H1 (cell line): Measurements from ENCODE around the gene RFX2. TPM values are rescaled to one million over a fixed set of nuclear protein-coding genes. Genes with fewer than 3 reads are reported as not detected.

Source experiments
- CBX8 ChIP-seq: fragments of 300-800, 300-1000 bp; sonication (generic); IDR thresholded peaks from 2 replicates; pipeline ENCODE4 v1.7.1; 2016; ENCODE audit warnings: low read depth, low read length, borderline replicate concordance
- CEBPB ChIP-seq: IDR thresholded peaks from 2 replicates; pipeline ENCODE4 v1.6.1; 2012; ENCODE audit warnings: low read depth, low read length
- E2F6 ChIP-seq: IDR thresholded peaks from 2 replicates; pipeline ENCODE4 v1.6.1; 2012; ENCODE audit warnings: inconsistent platforms
- polyA plus RNA-seq, 7 experiments: library from polyadenylated mRNA; depleted of rRNA in 3 of 7; stranded (reverse) in 5 of 7; unstranded in 2 of 7; fragments of >200 nt in 5 of 7; fragments of 200-250 nt in 2 of 7; gene quantifications; 1 replicate in 5 of 7; 2 replicates in 1 of 7; 4 replicates in 1 of 7; pipeline versions ENCODE4 v1.2.1 to v1.2.3, GENCODE V29; 2011 to 2013; ENCODE audit warnings: missing spikeins in 2 of 7, mixed read lengths in 2 of 7
- total RNA-seq: library from RNA; stranded (reverse); fragmentation: NEBNext Ultra II Directional; extraction: Animal tissue kit (Norgen Biotek cat#: 25700); gene quantifications from 2 replicates; pipeline ENCODE4 v1.2.1, GENCODE V29; 2021

Gene RFX2
- total and polyA plus RNA-seq, 2 of the 8 experiments (the other 6 are each of a cell fraction or from before 2014, with no cell fraction given): 4.8 to 5.3 TPM

GRCh38 chr19:6068711-6069110, 41.6 kb downstream of the RFX2 start (continued):
- TF ChIP-seq E2F6 (no peak), CEBPB (no peak), CBX8 (no peak)
